ENCODE measurements around the gene PELI1.

PELI1 gene

DNA sequence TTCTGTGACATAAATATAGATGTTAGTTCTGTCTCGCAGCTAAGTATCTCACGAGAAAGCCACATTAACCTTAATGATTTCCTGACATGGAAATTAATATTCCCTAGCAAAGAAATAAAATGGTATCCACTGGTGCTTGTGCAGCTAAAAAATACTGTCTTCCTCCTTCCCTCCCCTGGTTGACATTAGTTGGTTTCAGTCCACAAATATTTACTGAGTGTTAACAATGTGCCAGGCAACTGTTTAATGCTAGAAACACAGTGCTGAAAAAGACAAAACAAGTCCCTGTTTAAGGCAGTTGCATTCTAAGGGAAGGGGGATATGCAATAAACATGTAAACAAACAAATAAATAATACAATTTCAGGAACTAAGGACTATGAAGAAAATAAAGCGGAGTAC lies 80.8 kb downstream of the PELI1 start:
- H3K36me3 ChIP-seq (ENCODE audit: control insufficient read depth in 2 of 2, insufficient read depth in 2 of 2, low read length in 2 of 2): no peaks in the 10 kb centered on the region
- no peak overlapping the region for H3K9ac ChIP-seq (ENCODE audit: low read length in 2 of 2)
- H3K4me1 ChIP-seq (ENCODE audit: control insufficient read depth, insufficient read depth, low read length): no peaks in the 10 kb centered on the region
- H3K27me3 ChIP-seq (ENCODE audit: control insufficient read depth in 1 of 2, insufficient read depth in 2 of 2, low read length in 2 of 2): no peaks in the 10 kb centered on the region
- no peak overlapping the region for H3K4me3 ChIP-seq (ENCODE audit: low read length in 2 of 2)
- no peak overlapping the region for H3K27ac ChIP-seq (ENCODE audit: low read length)
- no peaks in the 10 kb centered on the region for H3K9me3 ChIP-seq (ENCODE audit: control insufficient read depth in 2 of 2, low read length in 2 of 2)

DNA sequence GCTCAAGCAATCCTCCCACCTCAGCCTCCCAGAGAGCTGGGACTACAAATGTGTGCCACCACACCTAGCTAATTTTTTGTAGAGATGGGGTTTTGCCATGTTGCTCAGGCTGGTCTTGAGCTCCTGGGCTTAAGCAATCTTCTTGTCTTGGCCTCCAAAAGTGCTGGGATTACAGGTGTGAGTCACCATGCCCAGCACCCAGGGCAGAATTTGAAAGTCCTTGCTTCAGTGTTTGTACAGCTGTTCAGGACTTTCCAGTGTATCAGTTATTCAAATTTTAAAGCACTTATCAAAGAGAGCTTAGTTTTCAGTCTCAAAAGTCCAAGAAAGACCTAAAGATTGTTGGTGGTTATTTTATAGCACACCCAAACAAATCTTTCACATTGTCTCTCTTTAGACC lies 81.4 kb downstream of the PELI1 start:
- H3K36me3 ChIP-seq (ENCODE audit: control insufficient read depth in 2 of 2, insufficient read depth in 2 of 2, low read length in 2 of 2): no peaks in the 10 kb centered on the region
- no peak overlapping the region for H3K4me3 ChIP-seq (ENCODE audit: low read length in 2 of 2)
- H3K9ac ChIP-seq (ENCODE audit: low read length in 2 of 2): no peak overlapping the region
- no peaks in the 10 kb centered on the region for H3K9me3 ChIP-seq (ENCODE audit: control insufficient read depth in 2 of 2, low read length in 2 of 2)
- no peaks in the 10 kb centered on the region for H3K27me3 ChIP-seq (ENCODE audit: control insufficient read depth in 1 of 2, insufficient read depth in 2 of 2, low read length in 2 of 2)
- H3K27ac ChIP-seq (ENCODE audit: low read length): no peak overlapping the region
- H3K4me1 ChIP-seq (ENCODE audit: control insufficient read depth, insufficient read depth, low read length): no peaks in the 10 kb centered on the region

DNA sequence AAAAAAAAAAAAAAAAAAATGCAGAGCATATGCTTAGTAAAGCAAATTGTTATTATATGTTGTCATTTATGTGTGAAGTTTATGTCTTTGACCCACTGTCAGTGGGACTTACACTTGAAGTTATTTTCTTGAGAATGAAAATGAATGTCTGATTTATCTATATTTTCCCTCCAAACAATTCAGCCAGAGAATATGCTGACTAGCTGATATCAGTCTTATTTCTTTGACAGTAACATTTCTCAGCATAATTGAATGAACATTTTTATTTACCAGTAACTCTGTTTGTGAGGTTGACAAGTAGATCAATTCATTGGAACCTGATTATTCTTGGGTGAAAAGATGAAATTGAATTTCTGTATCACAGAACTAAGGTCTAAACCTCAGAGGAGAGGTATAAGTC lies 85.0 kb downstream of the PELI1 start:
- Histone ChIP-seq H3K4me3 (ENCODE audit: low read length in 2 of 2) (no peak overlapping the region), H3K36me3 (ENCODE audit: control insufficient read depth in 2 of 2, insufficient read depth in 2 of 2, low read length in 2 of 2) (no peaks in the 10 kb centered on the region), H3K27ac (ENCODE audit: low read length) (no peak overlapping the region), H3K27me3 (ENCODE audit: control insufficient read depth in 1 of 2, insufficient read depth in 2 of 2, low read length in 2 of 2) (no peaks in the 10 kb centered on the region), H3K9ac (ENCODE audit: low read length in 2 of 2) (no peak overlapping the region), H3K4me1 (ENCODE audit: control insufficient read depth, insufficient read depth, low read length) (no peaks in the 10 kb centered on the region), H3K9me3 (ENCODE audit: control insufficient read depth in 2 of 2, low read length in 2 of 2) (no peaks in the 10 kb centered on the region)

DNA sequence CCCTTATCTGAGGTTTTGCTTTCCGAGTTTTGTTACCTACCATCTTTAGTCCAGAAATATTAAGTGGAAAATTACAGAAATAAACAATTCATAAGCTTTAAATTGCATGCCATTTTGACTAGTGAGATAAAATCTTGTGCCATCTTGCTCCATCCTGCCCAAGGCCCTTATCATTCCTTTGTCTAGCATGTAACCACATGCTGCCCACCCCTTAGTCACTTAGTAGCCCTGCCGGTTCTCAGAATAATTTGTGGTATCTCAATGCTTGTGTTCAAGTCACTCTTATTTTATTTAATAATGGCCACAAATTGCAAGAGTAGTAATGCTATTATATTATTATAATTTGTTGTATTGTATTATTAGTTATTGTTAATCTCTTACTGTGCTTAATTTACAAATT lies 88.2 kb downstream of the PELI1 start:
- no peak overlapping the region for H3K9ac ChIP-seq (ENCODE audit: low read length in 2 of 2)
- H3K9me3 ChIP-seq (ENCODE audit: control insufficient read depth in 2 of 2, low read length in 2 of 2): no peaks in the 10 kb centered on the region
- no peaks in the 10 kb centered on the region for H3K36me3 ChIP-seq (ENCODE audit: control insufficient read depth in 2 of 2, insufficient read depth in 2 of 2, low read length in 2 of 2)
- H3K4me3 ChIP-seq (ENCODE audit: low read length in 2 of 2): no peak overlapping the region
- no peaks in the 10 kb centered on the region for H3K27me3 ChIP-seq (ENCODE audit: control insufficient read depth in 1 of 2, insufficient read depth in 2 of 2, low read length in 2 of 2)
- no peaks in the 10 kb centered on the region for H3K4me1 ChIP-seq (ENCODE audit: control insufficient read depth, insufficient read depth, low read length)
- no peak overlapping the region for H3K27ac ChIP-seq (ENCODE audit: low read length)

DNA sequence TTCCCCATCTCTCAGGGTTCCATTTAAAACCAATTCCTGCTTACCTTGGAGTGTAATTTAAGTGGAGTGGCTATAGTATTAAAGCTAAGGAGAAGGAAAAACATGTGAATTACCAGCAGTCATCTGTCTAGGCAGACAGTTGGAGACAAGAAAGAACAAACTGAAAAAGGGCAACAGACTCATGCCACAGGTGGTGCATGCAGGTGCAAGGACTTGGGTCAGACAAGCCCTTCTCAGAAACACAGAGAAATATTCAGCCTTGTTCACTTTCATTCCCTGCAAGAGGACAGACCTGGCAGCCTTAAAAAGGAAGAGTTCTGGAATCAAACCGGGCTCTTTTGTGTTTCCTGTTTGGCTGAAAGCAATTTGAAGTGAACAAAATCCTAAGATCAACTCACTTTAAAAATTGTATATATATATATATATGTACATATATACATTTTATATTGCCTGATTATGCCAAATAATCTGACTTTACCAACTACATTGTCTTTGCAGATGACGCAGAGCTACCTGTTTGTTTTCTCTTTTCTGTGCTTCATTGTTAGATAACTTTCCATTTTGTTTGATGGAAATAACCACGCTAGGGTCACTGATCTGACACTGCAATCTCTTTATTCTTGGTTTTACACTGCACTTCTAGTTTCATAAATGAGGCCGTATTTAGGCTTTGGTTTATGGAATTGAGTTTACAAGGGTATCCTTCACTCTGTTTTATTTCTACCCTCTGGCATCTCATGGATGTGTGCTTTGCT lies 89.9 kb downstream of the PELI1 start:
- Histone ChIP-seq H3K9ac (ENCODE audit: low read length in 2 of 2) (no peak overlapping the region), H3K4me3 (ENCODE audit: low read length in 2 of 2) (no peak overlapping the region), H3K9me3 (ENCODE audit: control insufficient read depth in 2 of 2, low read length in 2 of 2) (no peaks in the 10 kb centered on the region), H3K27me3 (ENCODE audit: control insufficient read depth in 1 of 2, insufficient read depth in 2 of 2, low read length in 2 of 2) (no peaks in the 10 kb centered on the region), H3K36me3 (ENCODE audit: control insufficient read depth in 2 of 2, insufficient read depth in 2 of 2, low read length in 2 of 2) (no peaks in the 10 kb centered on the region), H3K27ac (ENCODE audit: low read length) (no peak overlapping the region), H3K4me1 (ENCODE audit: control insufficient read depth, insufficient read depth, low read length) (peaks cover 3% of the 10 kb centered on the region)

DNA sequence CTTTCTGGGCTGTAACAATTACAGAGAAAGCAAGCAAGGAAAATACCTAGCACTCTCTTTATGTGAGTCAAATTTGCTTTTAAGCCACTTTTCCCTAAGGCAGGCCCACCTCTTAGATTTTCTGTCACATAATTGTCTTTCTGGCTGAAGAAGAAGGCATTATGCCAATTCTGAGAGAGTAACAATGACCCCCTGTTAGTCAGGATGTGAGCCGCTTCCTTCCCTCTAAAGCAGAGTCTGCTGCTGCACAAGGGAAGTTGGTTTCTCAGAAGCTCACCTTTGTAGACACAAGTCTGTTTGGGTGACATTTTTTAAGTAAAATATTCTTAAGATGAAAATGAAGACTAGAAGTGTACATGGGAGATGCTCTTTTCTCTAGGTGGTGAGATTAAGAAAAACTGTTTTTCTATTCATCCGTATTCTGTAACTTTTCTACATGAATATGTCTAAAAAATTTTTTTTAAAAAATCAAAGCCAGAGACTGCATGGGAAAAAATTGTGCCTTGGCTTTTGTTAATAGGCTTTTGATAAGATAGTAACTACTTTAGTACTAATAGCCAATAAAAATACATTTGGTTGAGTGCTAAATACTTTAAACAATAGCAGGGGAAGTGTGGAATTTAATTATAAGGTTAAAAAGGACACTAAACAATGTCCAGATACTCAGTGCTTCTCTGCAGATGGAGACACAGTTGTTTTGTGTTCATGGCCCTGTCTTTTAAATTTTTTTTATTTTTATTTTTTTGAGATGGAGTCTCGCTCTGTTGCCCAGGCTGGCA lies 91.6 kb downstream of the PELI1 start:
- Histone ChIP-seq H3K4me3 (ENCODE audit: low read length in 2 of 2) (no peak overlapping the region), H3K27ac (ENCODE audit: low read length) (no peak overlapping the region), H3K36me3 (ENCODE audit: control insufficient read depth in 2 of 2, insufficient read depth in 2 of 2, low read length in 2 of 2) (no peaks in the 10 kb centered on the region), H3K4me1 (ENCODE audit: control insufficient read depth, insufficient read depth, low read length) (peaks cover 3% of the 10 kb centered on the region), H3K9me3 (ENCODE audit: control insufficient read depth in 2 of 2, low read length in 2 of 2) (no peaks in the 10 kb centered on the region), H3K9ac (ENCODE audit: low read length in 2 of 2) (no peak overlapping the region), H3K27me3 (ENCODE audit: control insufficient read depth in 1 of 2, insufficient read depth in 2 of 2, low read length in 2 of 2) (no peaks in the 10 kb centered on the region)

DNA sequence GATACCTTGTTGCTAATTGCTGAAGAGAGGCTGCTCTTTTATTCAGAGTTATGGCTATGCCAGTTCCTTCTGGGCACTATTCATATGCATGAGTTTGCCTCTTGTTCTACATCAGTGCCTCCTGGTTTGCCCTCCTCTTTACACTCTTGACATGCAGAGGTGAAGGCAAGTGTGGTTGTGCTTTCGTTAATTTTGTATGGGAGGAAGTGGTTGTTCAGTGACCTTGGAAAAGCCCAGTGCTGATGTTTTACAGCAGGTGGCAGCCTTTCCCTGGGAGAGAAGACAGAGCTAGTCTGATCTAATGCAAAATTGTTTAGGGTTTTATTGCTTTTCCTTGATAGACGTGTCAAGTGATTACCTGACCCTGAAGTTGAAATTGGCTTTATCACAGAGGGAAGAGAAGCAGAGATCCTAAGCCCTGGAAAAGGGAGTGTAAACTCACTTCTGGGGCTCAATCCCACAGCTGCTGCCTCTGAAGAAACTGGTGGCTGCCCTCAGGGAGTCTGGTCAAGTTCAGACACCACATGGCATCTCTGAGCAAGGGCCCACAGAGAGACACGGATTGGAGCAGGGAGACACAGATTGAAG lies 94.5 kb downstream of the PELI1 start:
- Histone ChIP-seq H3K27ac (ENCODE audit: low read length) (no peak overlapping the region), H3K9ac (ENCODE audit: low read length in 2 of 2) (no peak overlapping the region), H3K36me3 (ENCODE audit: control insufficient read depth in 2 of 2, insufficient read depth in 2 of 2, low read length in 2 of 2) (no peaks in the 10 kb centered on the region), H3K27me3 (ENCODE audit: control insufficient read depth in 1 of 2, insufficient read depth in 2 of 2, low read length in 2 of 2) (no peaks in the 10 kb centered on the region), H3K4me3 (ENCODE audit: low read length in 2 of 2) (no peak overlapping the region), H3K9me3 (ENCODE audit: control insufficient read depth in 2 of 2, low read length in 2 of 2) (no peaks in the 10 kb centered on the region), H3K4me1 (ENCODE audit: control insufficient read depth, insufficient read depth, low read length) (peaks cover 3% of the 10 kb centered on the region)

DNA sequence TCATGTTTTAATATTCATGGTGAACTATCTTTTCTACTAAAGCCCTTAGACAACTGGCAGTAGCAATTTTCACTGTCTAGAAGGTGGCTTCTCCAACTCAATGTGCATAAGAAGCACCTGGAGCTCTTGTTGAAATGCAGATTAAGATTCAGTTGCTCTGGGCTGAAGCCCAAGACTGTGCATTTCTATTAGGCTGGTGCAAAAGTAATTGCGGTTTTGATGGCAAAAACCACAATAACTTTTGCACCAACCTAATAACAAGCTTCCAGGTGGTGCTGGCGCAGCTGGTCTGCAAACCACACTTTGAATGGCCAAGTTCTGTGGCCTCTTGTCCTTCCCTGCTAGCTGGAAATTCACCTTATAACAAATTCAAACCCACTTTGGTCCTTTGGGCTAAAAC lies 98.3 kb downstream of the PELI1 start:
- Histone ChIP-seq H3K36me3 (ENCODE audit: control insufficient read depth in 2 of 2, insufficient read depth in 2 of 2, low read length in 2 of 2) (no peaks in the 10 kb centered on the region), H3K9me3 (ENCODE audit: control insufficient read depth in 2 of 2, low read length in 2 of 2) (no peaks in the 10 kb centered on the region), H3K9ac (ENCODE audit: low read length in 2 of 2) (no peak overlapping the region), H3K4me3 (ENCODE audit: low read length in 2 of 2) (no peak overlapping the region), H3K27ac (ENCODE audit: low read length) (no peak overlapping the region), H3K4me1 (ENCODE audit: control insufficient read depth, insufficient read depth, low read length) (peaks cover 3% of the 10 kb centered on the region), H3K27me3 (ENCODE audit: control insufficient read depth in 1 of 2, insufficient read depth in 2 of 2, low read length in 2 of 2) (no peaks in the 10 kb centered on the region)

Measured in stomach smooth muscle (tissue), 2 donors.